HG02623 (cell line): ENCODE measurements around the gene KRT79.
"Not testable (repeated sequence)": the region's sequence is repeated elsewhere in the genome, so short reads cannot be mapped to it uniquely, and the experiment has no call there.

ENCODE experiments used
- ATAC-seq: cut with Tn5 transposase; IDR thresholded peaks from one replicate; pipeline ENCODE4 v1.9.1; 2021; ENCODE audit warnings: moderate library complexity; ENCODE audit not compliant: unreplicated experiment

Gene KRT79

GRCh38 chr12:52807544-52808470, 26.3 kb downstream of the KRT79 start:
- no peak for ATAC-seq

- no peak for ATAC-seq
Observed at GRCh38 chr12:52806821-52807543, 27.1 kb downstream of the KRT79 start.

- ATAC-seq: no peak
Observed at GRCh38 chr12:52806169-52806811, 27.8 kb downstream of the KRT79 start.

GRCh38 chr12:52805739-52806138, 28.4 kb downstream of the KRT79 start:
- no peak for ATAC-seq

GRCh38 chr12:52805000-52805399, 29.1 kb downstream of the KRT79 start:
- no peak for ATAC-seq

- ATAC-seq: no peak
Observed at GRCh38 chr12:52802442-52802841, 31.7 kb downstream of the KRT79 start.

GRCh38 chr12:52801773-52802172, 32.3 kb downstream of the KRT79 start:
- no peak for ATAC-seq

GRCh38 chr12:52800259-52800917, 33.7 kb downstream of the KRT79 start:
- ATAC-seq: no peak

- no peak for ATAC-seq
Observed at GRCh38 chr12:52799505-52800211, 34.5 kb downstream of the KRT79 start.

GRCh38 chr12:52798671-52799504, 35.2 kb downstream of the KRT79 start:
- ATAC-seq: no peak

- no peak for ATAC-seq
Observed at GRCh38 chr12:52798003-52798670, 36.0 kb downstream of the KRT79 start.

GRCh38 chr12:52797529-52797894, 36.6 kb downstream of the KRT79 start:
- ATAC-seq: no peak

- no peak for ATAC-seq
Observed at GRCh38 chr12:52796839-52797528, 37.1 kb downstream of the KRT79 start.

GRCh38 chr12:52796429-52796794, 37.7 kb downstream of the KRT79 start:
- no peak for ATAC-seq

GRCh38 chr12:52795694-52796428, 38.2 kb downstream of the KRT79 start, which contains the start of gene KRT3:
KRT3 (minus strand) TSS chr12:52796117; CDS start chr12:52796042, 75 bp downstream.
- ATAC-seq: no peak

GRCh38 chr12:52795332-52795674, 38.8 kb downstream of the KRT79 start:
- not testable (repeated sequence) for ATAC-seq

- no peak for ATAC-seq
Observed at GRCh38 chr12:52794479-52795331, 39.4 kb downstream of the KRT79 start.
